HepG2 (cell line): ENCODE data around the gene CNTRL. TPM values are rescaled to one million over a fixed set of nuclear protein-coding genes. Genes with fewer than 3 reads are reported as not detected.

Experiments used
- CHD2 ChIP-seq: IDR thresholded peaks from 2 replicates; pipeline ENCODE4 v1.6.1; 2011; ENCODE audit warnings: low read depth, low read length, improper control_type of control experiment
- CSRNP1 ChIP-seq: sonication (generic); formaldehyde crosslinking; IDR thresholded peaks from 2 replicates; pipeline ENCODE4 v1.8.1; 2023; ENCODE audit warnings: mild to moderate bottlenecking, missing genetic modification reagents
- FOXP1 ChIP-seq, 2 experiments: fragments of 450-650 bp in 1 of 2; IDR thresholded peaks; 2 replicates each; pipeline ENCODE4 v1.6.1; 2017 to 2018; ENCODE audit warnings: antibody characterized with exemption in 1 of 2
- GLMP ChIP-seq: sonication (generic); formaldehyde crosslinking; IDR thresholded peaks from 2 replicates; pipeline ENCODE4 v1.9.0; 2021; ENCODE audit warnings: missing genetic modification reagents, mild to moderate bottlenecking, borderline replicate concordance
- GPBP1L1 ChIP-seq: sonication (generic); formaldehyde crosslinking; IDR thresholded peaks from 2 replicates; pipeline ENCODE4 v1.5.0; 2020; ENCODE audit warnings: mild to moderate bottlenecking, missing genetic modification reagents
- GZF1 ChIP-seq: sonication (generic); formaldehyde crosslinking; IDR thresholded peaks from 2 replicates; pipeline ENCODE4 v1.5.1; 2020; ENCODE audit warnings: mild to moderate bottlenecking, missing genetic modification reagents
- IRF1 ChIP-seq: sonication (generic); formaldehyde crosslinking; IDR thresholded peaks from 2 replicates; pipeline ENCODE4 v1.4.0; 2020; ENCODE audit warnings: low read depth, mild to moderate bottlenecking, missing genetic modification reagents
- NONO ChIP-seq, 2 experiments: fragments of 450-650 bp in 1 of 2; sonication (generic) in 1 of 2; formaldehyde crosslinking in 1 of 2; IDR thresholded peaks in 1 of 2; conservative IDR thresholded peaks in 1 of 2; 2 replicates each; pipeline versions ENCODE4 v1.6.1 to v1.8.0; 2017 to 2022; ENCODE audit warnings: mild to moderate bottlenecking in 1 of 2, missing genetic modification reagents in 1 of 2, moderate library complexity in 1 of 2
- TARDBP ChIP-seq: sonication (generic); formaldehyde crosslinking; IDR thresholded peaks from 2 replicates; pipeline ENCODE4 v1.8.0; 2022; ENCODE audit warnings: mild to moderate bottlenecking, missing genetic modification reagents
- ZBTB20 ChIP-seq: sonication (generic); formaldehyde crosslinking; IDR thresholded peaks from 2 replicates; pipeline ENCODE4 v1.8.1; 2023; ENCODE audit warnings: missing genetic modification reagents, low read depth, mild to moderate bottlenecking, borderline replicate concordance
- ZBTB7A ChIP-seq: sonication (generic); formaldehyde crosslinking; IDR thresholded peaks from 2 replicates; pipeline ENCODE4 v1.8.0; 2022; ENCODE audit warnings: mild to moderate bottlenecking, missing genetic modification reagents
- ZNF251 ChIP-seq: sonication (generic); formaldehyde crosslinking; IDR thresholded peaks from 2 replicates; pipeline ENCODE4 v1.9.0; 2021; ENCODE audit warnings: mild to moderate bottlenecking, missing genetic modification reagents
- ZNF441 ChIP-seq: sonication (generic); formaldehyde crosslinking; IDR thresholded peaks from 2 replicates; pipeline ENCODE4 v1.7.0; 2021; ENCODE audit warnings: missing genetic modification reagents, borderline replicate concordance
- ZNF503 ChIP-seq: sonication (generic); formaldehyde crosslinking; IDR thresholded peaks from 2 replicates; pipeline ENCODE4 v1.4.0; 2020; ENCODE audit warnings: missing genetic modification reagents
- ZNF761 ChIP-seq: sonication (generic); formaldehyde crosslinking; conservative IDR thresholded peaks from 2 replicates; pipeline ENCODE4 v1.4.0; 2020; ENCODE audit warnings: mild to moderate bottlenecking, missing genetic modification reagents
- ZXDC ChIP-seq: sonication (generic); formaldehyde crosslinking; IDR thresholded peaks from 2 replicates; pipeline ENCODE4 v1.5.0; 2020; ENCODE audit warnings: mild to moderate bottlenecking, missing genetic modification reagents
- polyA plus RNA-seq, 8 experiments: library from polyadenylated mRNA; depleted of rRNA in 3 of 8; stranded (reverse) in 7 of 8; unstranded in 1 of 8; fragments of >200 nt; fragmentation: Illumina TruSeq in 4 of 8; extraction: Trizol in 4 of 8; gene quantifications; 2 replicates each; pipeline versions ENCODE4 v1.2.1 to v1.2.3, GENCODE V29; 2011 to 2016; ENCODE audit warnings: low read depth in 4 of 8, missing spikeins in 1 of 8, mixed read lengths in 1 of 8; ENCODE audit not compliant: insufficient read depth in 1 of 8
- total RNA-seq, 5 experiments: library from RNA; depleted of rRNA; stranded (reverse); fragments of >200 nt; fragmentation: Illumina TruSeq; extraction: Trizol; gene quantifications; 2 replicates each; pipeline ENCODE4 v1.2.3, GENCODE V29; 2016; ENCODE audit warnings: low read depth in 1 of 5

The CNTRL gene
- total and polyA plus RNA-seq, 2 of the 13 experiments (the other 11 are each of a cell fraction or from before 2014, with no cell fraction given), result 7.5 to 11.8 TPM

GRCh38 chr9:121074370-121075250, at the start of gene CNTRL (continued):
- TF ChIP-seq ZNF503 (CRISPR knock-in tag) (peak; percentile 75; the same call in 1 of the 2 replicates), ZBTB7A (CRISPR knock-in tag) (peak; percentile 84), ZNF441 (peak; percentile 90; the same call in 1 of the 2 replicates), CHD2 (0 out of 2 replicates have a peak, but pooled peaks have one; percentile 27), FOXP1 (IDR thresholded peaks at IDR 0.05) (no peak), FOXP1 (CRISPR knock-in tag; IDR thresholded peaks at IDR 0.05) (peak; percentile 41; the same call in 1 of the 2 replicates), TARDBP (CRISPR knock-in tag) (peak; percentile 88; the same call in 1 of the 2 replicates), ZNF251 (CRISPR knock-in tag) (no peak), ZXDC (CRISPR knock-in tag) (peak; percentile 95), CSRNP1 (CRISPR knock-in tag) (peak; percentile 87), ZNF761 (CRISPR knock-in tag) (peak; percentile 98), ZBTB20 (CRISPR knock-in tag) (peak; percentile 88; the same call in 1 of the 2 replicates), NONO (IDR thresholded peaks at IDR 0.05) (no peak), NONO (CRISPR knock-in tag; conservative IDR thresholded peaks at IDR 0.05) (peak; percentile 92; the same call in 1 of the 2 replicates), IRF1 (CRISPR knock-in tag) (0 out of 2 replicates have a peak, but pooled peaks have one; percentile 53), GLMP (no peak), GPBP1L1 (CRISPR knock-in tag) (no peak), GZF1 (CRISPR knock-in tag) (0 out of 2 replicates have a peak, but pooled peaks have one; percentile 30)
